GM19468 (cell line): ENCODE results near the gene DEAF1.

Experiments
- ATAC-seq: cut with Tn5 transposase; IDR thresholded peaks from one replicate; pipeline ENCODE4 v1.9.1; 2021; ENCODE audit warnings: mild to moderate bottlenecking, moderate library complexity, moderate number of reproducible peaks; ENCODE audit not compliant: unreplicated experiment; ENCODE audit errors: extremely low read depth

The DEAF1 gene

GRCh38 chr11:721741-722345, 26.8 kb upstream of the DEAF1 start:
- ATAC-seq: no peak

GRCh38 chr11:721247-721740, 26.3 kb upstream of the DEAF1 start:
- no peak for ATAC-seq

DNA sequence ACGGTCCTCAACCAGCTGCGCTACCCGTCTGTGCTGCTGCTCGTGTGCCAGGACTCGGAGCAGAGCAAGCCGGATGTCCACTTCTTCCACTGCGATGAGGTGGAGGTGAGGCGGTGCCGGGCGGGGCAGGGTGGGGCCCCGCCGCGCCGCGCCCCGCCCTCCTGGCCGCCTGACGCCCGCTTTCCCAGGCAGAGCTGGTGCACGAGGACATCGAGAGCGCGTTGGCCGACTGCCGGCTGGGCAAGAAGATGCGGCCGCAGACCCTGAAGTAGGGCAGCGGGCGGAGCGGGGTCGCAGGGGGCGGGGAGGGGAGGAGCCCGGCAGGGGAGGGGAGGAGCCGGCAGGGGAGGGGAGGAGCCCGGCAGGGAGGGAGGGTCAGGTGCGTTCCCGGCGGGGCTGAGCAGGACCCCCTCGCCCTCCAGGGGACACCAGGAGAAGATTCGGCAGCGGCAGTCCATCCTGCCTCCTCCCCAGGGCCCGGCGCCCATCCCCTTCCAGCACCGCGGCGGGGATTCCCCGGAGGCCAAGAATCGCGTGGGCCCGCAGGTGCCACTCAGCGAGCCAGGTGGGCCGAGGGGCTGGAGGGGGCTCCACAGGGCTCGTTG, 25.7 kb upstream of the DEAF1 start:
- no peak for ATAC-seq

DNA sequence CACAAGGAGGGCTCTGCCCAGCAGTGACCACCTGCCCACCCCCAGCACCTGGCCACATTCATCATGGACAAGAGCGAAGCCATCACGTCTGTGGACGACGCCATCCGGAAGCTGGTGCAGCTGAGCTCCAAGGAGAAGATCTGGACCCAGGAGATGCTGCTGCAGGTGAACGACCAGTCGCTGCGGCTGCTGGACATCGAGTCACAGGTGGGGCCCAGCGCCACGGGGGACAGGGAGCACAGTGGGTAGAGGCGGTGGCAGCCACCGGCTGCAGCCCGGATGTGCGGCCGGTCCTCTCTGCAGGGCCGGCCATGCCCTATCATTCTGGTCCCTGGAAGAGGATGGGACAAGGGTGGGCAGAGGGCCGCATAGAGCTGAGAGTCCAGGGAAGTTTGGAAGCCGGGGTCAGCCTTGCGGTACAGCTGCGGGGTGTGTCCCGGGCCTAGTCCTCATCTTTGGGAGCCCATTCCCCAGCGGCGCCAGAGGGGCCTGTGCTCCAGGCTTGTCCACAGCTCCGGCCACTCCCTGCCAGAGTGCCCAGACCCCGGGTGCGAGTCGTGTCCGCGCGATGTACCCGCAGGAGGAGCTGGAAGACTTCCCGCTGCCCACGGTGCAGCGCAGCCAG, 25.1 kb upstream of the DEAF1 start:
- no peak for ATAC-seq

DNA sequence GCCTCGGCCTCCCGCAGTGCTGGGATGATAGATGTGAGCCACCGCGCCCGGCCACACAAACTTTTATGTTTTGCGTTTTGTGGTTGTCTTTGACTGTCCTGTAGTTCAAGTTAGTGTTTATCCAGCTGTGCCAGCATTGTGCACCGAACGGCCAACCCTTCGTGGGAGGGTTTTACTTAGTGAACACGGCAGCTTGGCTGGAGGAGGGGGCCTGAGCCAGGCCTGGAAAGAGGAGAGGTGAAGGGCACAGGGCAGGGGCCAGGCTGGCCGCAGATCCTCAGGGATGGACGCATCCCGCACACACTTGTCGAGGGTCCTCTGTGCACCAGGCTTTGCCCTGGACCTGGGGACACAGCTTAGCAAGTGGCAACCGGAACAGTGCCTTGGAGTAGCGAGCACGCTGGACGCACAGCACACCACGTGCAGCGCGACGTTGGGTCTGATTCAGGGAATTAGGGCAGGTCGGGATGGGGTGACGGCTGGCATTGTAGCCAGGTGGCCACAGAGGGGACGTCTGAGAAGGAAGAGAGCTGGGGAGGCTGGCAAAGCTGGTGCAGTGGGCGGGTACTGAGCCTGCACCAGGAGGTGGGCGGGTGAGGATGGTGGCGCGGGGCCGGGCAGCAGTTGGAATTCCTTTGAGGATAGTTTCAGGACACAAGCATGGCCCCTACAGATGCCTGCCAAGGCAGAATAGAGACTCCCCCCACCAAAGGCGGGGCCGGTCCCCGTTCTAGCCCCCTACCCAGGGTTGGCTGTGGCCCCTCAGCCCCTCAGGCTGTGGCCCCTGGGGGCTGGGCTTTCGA, 24.4 kb upstream of the DEAF1 start:
- ATAC-seq: no peak

DNA sequence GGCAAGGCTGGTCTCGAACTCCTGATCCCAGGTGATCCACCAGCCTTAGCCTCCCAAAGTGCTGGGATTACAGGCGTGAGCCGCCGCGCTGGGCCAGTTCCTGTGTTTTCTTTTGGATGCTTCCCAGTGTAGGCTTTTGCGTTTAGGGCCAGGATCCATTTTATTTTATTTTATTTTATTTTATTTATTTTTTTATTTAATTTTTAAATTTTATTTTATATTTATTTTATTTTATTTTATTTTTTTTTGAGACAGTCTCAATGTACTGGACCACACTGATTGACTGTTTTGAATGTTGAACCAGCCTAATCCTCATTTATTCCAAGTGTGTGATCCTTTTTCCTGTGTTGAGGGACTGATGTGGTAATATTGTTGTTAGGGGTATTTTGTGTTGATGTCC, 19.4 kb upstream of the DEAF1 start:
- no peak for ATAC-seq

DNA sequence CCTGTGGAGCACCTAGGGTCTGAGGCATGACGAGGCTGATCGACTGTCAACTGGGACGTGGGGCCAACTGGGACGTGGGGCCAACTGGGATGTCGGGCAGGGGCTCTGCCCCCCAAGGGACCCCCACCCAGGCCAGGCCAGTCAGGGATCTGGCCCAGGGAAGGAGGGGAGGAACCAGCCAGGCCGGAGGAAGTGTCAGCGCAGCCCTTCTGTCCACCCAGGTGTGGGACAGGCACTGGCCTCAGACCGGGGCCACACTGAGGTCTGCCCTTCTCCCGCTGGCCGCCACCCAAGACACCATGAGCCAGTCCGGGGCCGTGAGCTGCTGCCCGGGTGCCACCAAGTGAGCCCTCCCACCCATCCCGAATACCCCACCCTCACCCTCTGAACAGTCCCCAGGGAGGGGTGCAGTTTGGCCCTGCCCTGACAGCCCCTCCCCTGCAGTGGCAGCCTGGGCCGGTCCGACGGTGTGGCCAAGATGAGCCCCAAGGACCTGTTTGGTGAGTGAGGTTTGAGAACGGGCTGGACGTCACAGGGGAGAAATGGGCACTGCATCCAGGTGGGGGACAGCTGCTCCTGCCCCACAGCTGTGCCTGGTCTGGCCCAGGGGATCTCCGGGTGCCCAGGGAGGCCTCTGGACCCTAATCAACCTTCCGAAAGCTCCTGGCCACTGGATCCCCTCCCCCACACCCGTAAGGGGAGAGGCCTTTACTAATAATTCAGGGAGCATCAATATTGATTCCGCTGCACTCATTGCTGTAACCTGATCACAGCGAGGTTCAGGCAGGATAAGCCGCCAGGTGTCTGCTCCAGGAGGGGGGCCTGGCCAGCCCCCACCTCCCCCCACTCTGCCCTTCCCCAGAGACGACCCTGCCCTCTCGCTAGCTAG, 14.3 kb upstream of the DEAF1 start:
- ATAC-seq: no peak

DNA sequence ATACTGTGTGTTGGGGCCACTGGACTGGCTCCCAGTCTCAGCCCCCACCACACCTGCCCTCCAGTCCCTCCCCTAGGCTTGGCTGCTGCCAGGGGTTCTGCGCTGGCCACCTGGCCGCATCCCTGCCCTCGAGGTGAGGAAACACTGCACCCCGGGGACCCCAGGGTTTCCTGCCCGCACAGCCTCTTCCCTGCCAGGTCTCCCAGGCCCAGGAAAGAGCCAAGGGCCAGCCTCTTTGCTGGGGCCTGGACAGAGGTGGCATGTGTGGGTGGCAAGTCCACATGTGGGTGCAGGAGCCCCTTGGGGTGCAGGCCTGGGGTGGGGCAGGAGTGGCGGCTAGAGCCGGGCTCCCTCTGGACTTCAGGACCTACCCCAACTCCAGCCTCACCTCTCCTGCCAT, 13.5 kb upstream of the DEAF1 start:
- no peak for ATAC-seq

DNA sequence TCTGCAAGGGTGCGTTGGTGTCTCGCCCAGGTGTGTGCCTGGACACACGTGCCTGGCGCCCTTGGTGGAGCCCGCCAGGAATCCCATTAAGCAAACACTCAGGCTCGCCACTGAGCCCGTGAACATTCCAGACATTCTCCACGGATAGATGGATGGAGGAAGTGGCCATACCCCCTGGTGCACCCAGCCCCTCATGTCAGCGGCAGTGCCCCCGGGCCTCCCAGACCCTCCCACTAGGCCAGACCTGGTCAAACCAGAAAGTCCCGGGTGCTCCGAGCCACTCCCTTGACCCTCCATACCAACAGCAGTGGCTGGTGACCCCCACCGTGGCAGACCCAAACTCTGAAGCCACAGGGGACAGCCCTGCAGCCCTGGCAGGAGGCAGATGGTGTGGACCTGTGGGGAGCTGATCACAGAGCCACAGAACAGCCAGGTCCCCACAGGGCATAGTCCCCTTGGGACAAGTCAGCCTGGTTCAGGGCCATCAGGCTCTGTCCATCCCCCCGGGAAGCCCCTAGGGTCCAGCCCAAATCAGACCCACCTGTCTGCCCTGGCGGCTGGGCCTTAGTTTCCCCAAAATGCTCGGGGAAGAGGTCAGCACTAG, 12.9 kb upstream of the DEAF1 start:
- ATAC-seq: no peak

DNA sequence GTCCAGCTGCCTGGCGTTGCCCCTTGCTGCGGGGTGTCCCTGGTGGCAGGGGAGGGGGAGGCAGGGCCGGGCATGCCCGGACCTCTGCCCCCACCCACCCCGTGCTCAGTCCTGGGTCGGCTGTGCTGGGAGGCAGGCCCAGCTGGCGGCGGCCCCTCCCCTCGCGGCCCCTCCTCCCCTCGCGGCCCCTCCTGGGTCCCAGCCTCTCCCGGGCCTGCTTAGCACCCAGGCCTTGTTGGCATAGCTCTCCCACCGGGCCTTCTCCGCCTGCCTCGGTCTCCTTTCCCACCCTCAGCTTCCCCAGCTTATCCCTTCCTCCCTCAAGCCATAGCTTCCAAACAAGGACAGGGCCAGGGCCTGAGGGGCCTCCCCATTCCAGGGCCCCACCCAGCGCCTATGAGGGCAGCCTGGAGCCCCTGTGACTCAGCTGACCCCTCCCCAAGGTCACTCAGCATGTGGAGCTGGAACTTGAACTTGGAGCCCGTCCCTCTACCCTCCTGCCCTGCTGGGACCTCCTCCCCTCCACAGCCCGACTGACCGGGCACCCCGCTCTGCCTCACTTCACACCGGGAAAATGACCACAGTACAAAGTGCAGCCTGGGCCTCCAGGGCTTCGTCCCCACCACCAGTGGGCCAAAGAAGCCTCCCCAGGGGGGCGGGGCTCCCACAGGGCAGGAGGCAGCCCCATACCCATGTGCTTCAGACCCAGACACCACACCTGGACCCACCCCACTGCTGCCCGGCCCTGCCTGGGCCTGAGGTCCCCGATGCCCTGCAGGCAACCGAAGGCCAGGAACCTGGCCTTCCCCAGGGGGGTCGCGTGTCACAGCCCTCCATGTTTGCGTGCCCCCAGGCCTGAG, 12.2 kb upstream of the DEAF1 start:
- ATAC-seq: no peak

DNA sequence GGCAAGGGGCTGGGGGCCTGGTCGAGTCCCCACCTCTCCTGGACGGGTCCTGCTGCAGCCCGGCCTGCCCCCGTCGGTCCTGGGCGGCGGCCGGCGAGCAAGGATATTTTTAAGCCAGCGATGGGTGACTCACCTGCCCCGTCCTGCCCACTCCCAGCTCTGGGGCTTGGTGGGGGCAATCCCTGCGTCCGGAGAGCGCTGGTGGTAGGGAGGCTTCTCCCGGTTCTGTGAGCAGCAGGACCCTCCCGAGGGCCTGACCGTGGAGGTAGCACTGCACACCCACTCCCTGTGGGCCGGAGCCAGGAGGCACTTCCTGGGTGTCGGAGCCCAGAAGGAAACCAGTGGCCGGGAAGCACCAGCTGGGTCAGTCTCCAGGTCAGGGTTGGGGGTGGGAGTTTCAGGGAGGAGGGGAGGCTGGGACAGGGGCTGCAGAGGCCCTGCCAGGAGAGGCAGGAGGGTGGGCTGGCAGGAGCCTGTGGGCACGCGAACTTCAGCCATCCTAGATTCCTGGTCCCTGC, 11.5 kb upstream of the DEAF1 start:
- ATAC-seq: no peak

- no peak for ATAC-seq
These were observed 10.8 kb upstream of the DEAF1 start, which contains the start of gene EPS8L2 for GRCh38 chr11:705646-706438. TSS of gene EPS8L2 (plus strand) at chr11:706231. CDS start at chr11:709408, 3,177 bp downstream.

GRCh38 chr11:704781-705645, 10.0 kb upstream of the DEAF1 start:
- ATAC-seq: no peak

GRCh38 chr11:704228-704674, 9.2 kb upstream of the DEAF1 start:
- no peak for ATAC-seq

GRCh38 chr11:703506-703905, 8.5 kb upstream of the DEAF1 start:
- no peak for ATAC-seq
